Measurements from ENCODE around the gene SRBD1.

DNA sequence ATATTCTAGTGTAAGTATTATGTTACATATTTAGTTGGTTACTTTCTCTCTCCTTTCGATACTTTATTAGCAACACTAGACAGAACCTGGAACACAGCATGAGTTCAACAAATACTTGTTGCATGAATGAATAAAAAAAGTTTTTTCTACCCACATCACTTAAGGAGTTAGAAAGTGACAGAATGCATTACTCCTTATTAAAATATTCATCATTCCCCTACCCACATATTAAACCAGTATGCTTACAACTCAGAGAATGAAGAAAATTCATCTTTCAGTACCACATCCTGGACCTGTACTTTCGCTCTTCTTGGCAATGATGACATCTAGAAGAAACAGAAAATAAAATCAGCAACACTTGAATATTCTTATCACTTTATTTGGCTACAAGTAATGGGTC is 6.0 kb downstream of the SRBD1 start:
- TF ChIP-seq, protein P1, sequence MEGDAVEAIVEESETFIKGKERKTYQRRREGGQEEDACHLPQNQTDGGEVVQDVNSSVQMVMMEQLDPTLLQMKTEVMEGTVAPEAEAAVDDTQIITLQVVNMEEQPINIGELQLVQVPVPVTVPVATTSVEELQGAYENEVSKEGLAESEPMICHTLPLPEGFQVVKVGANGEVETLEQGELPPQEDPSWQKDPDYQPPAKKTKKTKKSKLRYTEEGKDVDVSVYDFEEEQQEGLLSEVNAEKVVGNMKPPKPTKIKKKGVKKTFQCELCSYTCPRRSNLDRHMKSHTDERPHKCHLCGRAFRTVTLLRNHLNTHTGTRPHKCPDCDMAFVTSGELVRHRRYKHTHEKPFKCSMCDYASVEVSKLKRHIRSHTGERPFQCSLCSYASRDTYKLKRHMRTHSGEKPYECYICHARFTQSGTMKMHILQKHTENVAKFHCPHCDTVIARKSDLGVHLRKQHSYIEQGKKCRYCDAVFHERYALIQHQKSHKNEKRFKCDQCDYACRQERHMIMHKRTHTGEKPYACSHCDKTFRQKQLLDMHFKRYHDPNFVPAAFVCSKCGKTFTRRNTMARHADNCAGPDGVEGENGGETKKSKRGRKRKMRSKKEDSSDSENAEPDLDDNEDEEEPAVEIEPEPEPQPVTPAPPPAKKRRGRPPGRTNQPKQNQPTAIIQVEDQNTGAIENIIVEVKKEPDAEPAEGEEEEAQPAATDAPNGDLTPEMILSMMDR (optimal IDR thresholded peaks at IDR 0.05 in 1 of 3, IDR thresholded peaks at IDR 0.05 in 1 of 3, conservative IDR thresholded peaks at IDR 0.05 in 1 of 3; ENCODE audit: extremely low read depth in 1 of 3, insufficient read depth in 2 of 3, low read length in 3 of 3) = no peak
- TF ChIP-seq EZH2 (IDR thresholded peaks at IDR 0.05; ENCODE audit: low read length) = no peak
